Esophagus squamous epithelium (tissue), 4 donors: ENCODE measurements around the gene INO80E.

Source experiments
- CTCF ChIP-seq, 6 experiments: fragments of 450-650 bp in 4 of 6; fragments of 200-600 bp in 2 of 6; sonication (generic) in 2 of 6; IDR thresholded peaks; one replicate each; pipeline ENCODE4 v1.5.1; 2016 to 2019; ENCODE audit warnings: antibody characterized with exemption in 6 of 6, mild to moderate bottlenecking in 4 of 6, moderate library complexity in 4 of 6
- POLR2A ChIP-seq, 4 donors: fragments of 450-650 bp; IDR thresholded peaks; one replicate each; pipeline ENCODE4 v1.6.1; 2017; ENCODE audit warnings: antibody characterized with exemption in 4 of 4, mild to moderate bottlenecking in 4 of 4, moderate library complexity in 3 of 4

GRCh38 chr16:30011714-30012504 lies 15.9 kb downstream of the INO80E start:
- no peak for TF ChIP-seq CTCF (IDR thresholded peaks at IDR 0.05)
- TF ChIP-seq POLR2A (IDR thresholded peaks at IDR 0.05), result no peak
